CD14-positive monocyte (primary cell): Measurements from ENCODE around the gene NR2F6. TPM values are rescaled to one million over a fixed set of nuclear protein-coding genes. Genes with fewer than 3 reads are reported as not detected.

Experiments
- DNase-seq, 3 donors: peaks; one replicate each; pipeline ENCODE4 v3.0.0-alpha.2; 2011 to 2022
- H2AFZ ChIP-seq: 2 replicates; pipeline ENCODE4 v1.6.0; 2012; ENCODE audit warnings: mild to moderate bottlenecking, low read depth, low read length, inconsistent platforms; ENCODE audit not compliant: insufficient read depth, poor library complexity, severe bottlenecking
- H3K27ac ChIP-seq, 2 donors: 1 replicate in 1 of 2; 2 replicates in 1 of 2; pipeline ENCODE4 v1.5.1; 2012 to 2013; ENCODE audit warnings: low read length in 2 of 2, control low read depth in 1 of 2, inconsistent platforms in 1 of 2, low read depth in 1 of 2, mild to moderate bottlenecking in 1 of 2
- H3K27me3 ChIP-seq, 2 donors: one replicate each; pipeline versions ENCODE4 v1.6.0 to v1.6.1; 2011 to 2013; ENCODE audit warnings: low read length in 2 of 2; ENCODE audit not compliant: control insufficient read depth in 2 of 2, insufficient read depth in 2 of 2
- H3K36me3 ChIP-seq, 2 donors: replicated peaks in 1 of 2; 1 replicate in 1 of 2; 2 replicates in 1 of 2; pipeline versions ENCODE4 v1.5.1 to v1.6.1; 2012 to 2013; ENCODE audit warnings: low read length in 2 of 2, control low read depth in 1 of 2, inconsistent platforms in 1 of 2, mild to moderate bottlenecking in 1 of 2; ENCODE audit not compliant: insufficient read depth in 2 of 2, control insufficient read depth in 1 of 2
- H3K4me1 ChIP-seq, 2 donors: 1 replicate in 1 of 2; 2 replicates in 1 of 2; pipeline versions ENCODE4 v1.5.1 to v1.6.1; 2012 to 2013; ENCODE audit warnings: low read length in 2 of 2, control low read depth in 1 of 2, inconsistent platforms in 1 of 2, mild to moderate bottlenecking in 1 of 2, moderate library complexity in 1 of 2; ENCODE audit not compliant: insufficient read depth in 2 of 2, control insufficient read depth in 1 of 2
- H3K4me2 ChIP-seq: replicated peaks from 2 replicates; pipeline ENCODE3; 2012; ENCODE audit warnings: low read length, moderate library complexity, mild to moderate bottlenecking; ENCODE audit not compliant: poor library complexity, severe bottlenecking; ENCODE audit errors: extremely low read depth
- H3K4me3 ChIP-seq, 3 experiments: fragments of 200-600 bp in 1 of 3; sonication (generic) in 1 of 3; replicated peaks in 1 of 3; 1 replicate in 2 of 3; 2 replicates in 1 of 3; pipeline ENCODE4 v1.5.1; 2011 to 2013; ENCODE audit warnings: low read length in 3 of 3, mild to moderate bottlenecking in 3 of 3, control low read depth in 2 of 3, low read depth in 2 of 3, inconsistent platforms in 1 of 3, moderate library complexity in 1 of 3
- H3K79me2 ChIP-seq: 2 replicates; pipeline ENCODE4 v1.6.0; 2012; ENCODE audit warnings: mild to moderate bottlenecking, control low read depth, inconsistent platforms, low read length, moderate library complexity; ENCODE audit not compliant: insufficient read depth
- H3K9ac ChIP-seq: 2 replicates; pipeline ENCODE4 v1.6.0; 2017; ENCODE audit warnings: low read length, mild to moderate bottlenecking; ENCODE audit not compliant: insufficient read depth, poor library complexity, severe bottlenecking
- H3K9me3 ChIP-seq, 2 donors: replicated peaks in 1 of 2; 1 replicate in 1 of 2; 2 replicates in 1 of 2; pipeline versions ENCODE4 v1.5.1 to v1.6.1; 2012 to 2013; ENCODE audit warnings: low read length in 2 of 2, control low read depth in 1 of 2; ENCODE audit not compliant: control insufficient read depth in 1 of 2, insufficient read depth in 1 of 2
- H4K20me1 ChIP-seq: 2 replicates; pipeline ENCODE4 v1.6.0; 2012; ENCODE audit warnings: mild to moderate bottlenecking, low read length, control low read depth, moderate library complexity; ENCODE audit not compliant: insufficient read depth
- H3K27ac Mint-ChIP-seq, 7 donors: one replicate each; pipeline ENCODE4 v1.8.0; 2020; ENCODE audit warnings: mild to moderate bottlenecking in 7 of 7, mixed read lengths in 7 of 7, moderate library complexity in 6 of 7, inconsistent platforms in 2 of 7
- H3K27me3 Mint-ChIP-seq, 3 donors: one replicate each; pipeline ENCODE4 v1.8.0; 2021 to 2022; ENCODE audit warnings: low read depth in 3 of 3, mild to moderate bottlenecking in 3 of 3, mixed read lengths in 3 of 3, moderate library complexity in 3 of 3, inconsistent platforms in 1 of 3
- H3K36me3 Mint-ChIP-seq, 2 donors: one replicate each; pipeline ENCODE4 v1.8.0; 2020; ENCODE audit warnings: mixed read lengths in 2 of 2, inconsistent platforms in 1 of 2, mild to moderate bottlenecking in 1 of 2
- H3K4me1 Mint-ChIP-seq: one replicate; pipeline ENCODE4 v1.8.0; 2020; ENCODE audit warnings: mild to moderate bottlenecking, mixed read lengths
- H3K4me3 Mint-ChIP-seq, 2 donors: one replicate each; pipeline ENCODE4 v1.8.0; 2020; ENCODE audit warnings: mild to moderate bottlenecking in 2 of 2, mixed read lengths in 2 of 2, moderate library complexity in 1 of 2
- H3K9me3 Mint-ChIP-seq, 7 donors: one replicate each; pipeline ENCODE4 v1.8.0; 2020 to 2022; ENCODE audit warnings: mixed read lengths in 7 of 7, mild to moderate bottlenecking in 6 of 7, moderate library complexity in 6 of 7, inconsistent platforms in 2 of 7
- CTCF ChIP-seq: fragments of 200-600 bp; IDR thresholded peaks from one replicate; pipeline ENCODE4 v1.8.0; 2022; ENCODE audit warnings: antibody characterized with exemption, mild to moderate bottlenecking
- WGBS: methylation state at CpG from one replicate; pipeline ENCODE4 v1.1.5; 2013; ENCODE audit warnings: missing lambda C conversion rate; ENCODE audit not compliant: insufficient coverage; 5-methylcytosine and 5-hydroxymethylcytosine counted together
- intact Hi-C, 2 donors: fragments of 100-400 bp; cut with micrococcal nuclease; formaldehyde crosslinking; loops; one replicate each; pipeline versions ENCODE4 v1.15.0 to v1.15.1; 2023
- polyA plus RNA-seq, 3 donors: library from polyadenylated mRNA; depleted of rRNA in 1 of 3; unstranded in 2 of 3; stranded (reverse) in 1 of 3; fragments of 300-500 nt in 2 of 3; fragments of >200 nt in 1 of 3; fragmentation: Illumina TruSeq in 2 of 3; gene quantifications; 1 replicate in 2 of 3; 2 replicates in 1 of 3; pipeline ENCODE4 v1.2.3, GENCODE V29; 2012 to 2021

The NR2F6 gene
- polyA plus RNA-seq, 3 donors, result 0.87 to 5.1 (median 1.7) TPM

DNA sequence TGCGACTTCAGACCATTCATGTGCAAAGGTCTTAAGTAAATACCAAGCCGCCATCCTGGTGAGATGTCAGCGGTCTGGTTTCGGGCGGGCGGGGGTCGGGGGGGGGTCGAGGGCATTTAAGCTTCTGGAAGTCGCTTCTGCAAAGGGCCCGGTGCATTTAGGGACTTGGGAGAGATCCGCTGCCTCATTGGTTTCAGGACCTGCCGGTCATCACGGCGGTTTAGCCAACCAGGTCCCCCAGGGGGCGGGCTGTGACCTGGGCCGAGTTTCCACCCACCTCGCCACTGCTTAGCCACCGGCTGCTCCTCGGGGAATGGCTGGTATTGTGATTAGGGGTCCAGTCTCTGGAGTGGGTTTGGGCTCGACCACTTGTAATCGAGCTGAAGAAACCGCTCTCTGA lies 43.8 kb upstream of the NR2F6 start:
- DNase-seq, result peak; percentile 55 to 80 (median 71)
- WGBS, result 27% methylated on average over 12 of the region's 22 CpGs
- peaks cover 9% of the 10 kb centered on the region for H3K4me1 Mint-ChIP-seq
- TF ChIP-seq CTCF, result no peak
- Histone ChIP-seq H3K36me3 (peaks cover 6 to 21% of the 10 kb centered on the region in 2 donors), H3K79me2 (no peaks in the 10 kb centered on the region), H4K20me1 (no peaks in the 10 kb centered on the region), H3K9me3 (no peaks in the 10 kb centered on the region), H3K27me3 (no peaks in the 10 kb centered on the region), H3K9ac (no peak overlapping the region), H3K4me1 (peaks cover 12 to 15% of the 10 kb centered on the region in 2 donors), H3K27ac (no peak overlapping the region), H3K4me3 (no peak overlapping the region), H3K4me2 (peak overlapping the region; percentile 25), H2AFZ (no peak overlapping the region)
- H3K27ac Mint-ChIP-seq, result no peak overlapping the region
- H3K9me3 Mint-ChIP-seq, result peaks cover 0 to under 1% (median 0%) of the 10 kb centered on the region in 7 donors
- peaks cover 9 to 34% of the 10 kb centered on the region in 2 donors for H3K36me3 Mint-ChIP-seq
- peaks cover 0 to 10% (median 0%) of the 10 kb centered on the region in 3 donors for H3K27me3 Mint-ChIP-seq
- intact Hi-C loops, result no loop called here
- no peak overlapping the region for H3K4me3 Mint-ChIP-seq

DNA sequence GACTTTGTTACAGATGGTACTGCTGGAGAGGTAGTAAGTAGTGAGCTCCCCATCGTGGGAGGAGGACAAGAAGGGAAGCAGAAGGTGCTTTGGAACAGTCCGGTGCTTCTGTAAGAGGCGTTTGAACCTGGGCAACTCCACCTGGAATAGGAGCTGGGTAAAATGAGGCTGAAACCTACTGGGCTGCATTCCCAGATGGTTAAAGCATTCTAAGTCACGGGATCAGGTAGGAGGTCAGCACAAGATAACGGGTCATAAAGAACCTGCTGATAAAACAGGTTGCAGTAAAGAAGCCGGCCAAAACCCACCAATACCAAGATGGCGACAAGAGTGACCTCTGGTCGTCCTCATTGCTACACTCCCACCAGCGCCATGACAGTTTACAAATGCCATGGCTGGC lies 41.0 kb upstream of the NR2F6 start:
- H3K4me1 ChIP-seq, result peaks cover 15% of the 10 kb centered on the region in 2 donors
- H3K9me3 ChIP-seq, result no peaks in the 10 kb centered on the region
- Mint-ChIP-seq H3K27ac (peak overlapping the region in 2 of 7 donors; percentile 52 to 82), H3K9me3 (no peaks in the 10 kb centered on the region), H3K4me1 (peaks cover 6% of the 10 kb centered on the region), H3K27me3 (peaks cover 0 to 10% (median 0%) of the 10 kb centered on the region in 3 donors), H3K4me3 (no peak overlapping the region), H3K36me3 (peaks cover 10 to 47% of the 10 kb centered on the region in 2 donors)
- H3K79me2 ChIP-seq, result no peaks in the 10 kb centered on the region
- DNase-seq, result no peak
- intact Hi-C loops, result no loop called here
- no peaks in the 10 kb centered on the region for H3K27me3 ChIP-seq
- no peak for TF ChIP-seq CTCF
- no peak overlapping the region for H3K4me2 ChIP-seq
- 95% methylated on average over 9 of the region's 9 CpGs for WGBS
- H3K9ac ChIP-seq, result no peak overlapping the region
- no peak overlapping the region for H2AFZ ChIP-seq
- peaks cover 4% of the 10 kb centered on the region for H4K20me1 ChIP-seq
- no peak overlapping the region for H3K27ac ChIP-seq
- no peak overlapping the region for H3K4me3 ChIP-seq
- peaks cover 8 to 27% of the 10 kb centered on the region in 2 donors for H3K36me3 ChIP-seq
